Skeletal muscle cell (primary cell): ENCODE data around the gene CEP112.
"Not testable (repeated sequence)": the region's sequence is repeated elsewhere in the genome, so short reads cannot be mapped to it uniquely, and the experiment has no call there.

ENCODE experiments used
- DNase-seq: peaks from one replicate; pipeline ENCODE4 v3.0.0-alpha.2; 2010; ENCODE audit warnings: low read depth
- H3K4me3 ChIP-seq: 2 replicates; pipeline ENCODE4 v1.5.1; 2011; ENCODE audit warnings: low read depth, mild to moderate bottlenecking, control low read depth, low read length, moderate library complexity

The CEP112 gene

GRCh38 chr17:65733314-65733713 lies 458.6 kb downstream of the CEP112 start:
- no peak for DNase-seq
- H3K4me3 ChIP-seq = no peak overlapping the region

- H3K4me3 ChIP-seq, DNase-seq: not testable (repeated sequence)
Observed at GRCh38 chr17:65732667-65733066, 459.3 kb downstream of the CEP112 start.

GRCh38 chr17:65730711-65731169 lies 461.2 kb downstream of the CEP112 start:
- H3K4me3 ChIP-seq = no peak overlapping the region
- DNase-seq = no peak

GRCh38 chr17:65729207-65729606 lies 462.7 kb downstream of the CEP112 start:
- DNase-seq = no peak
- H3K4me3 ChIP-seq = no peak overlapping the region

GRCh38 chr17:65727832-65728231 lies 464.1 kb downstream of the CEP112 start:
- H3K4me3 ChIP-seq = no peak overlapping the region
- no peak for DNase-seq

GRCh38 chr17:65727246-65727645 lies 464.7 kb downstream of the CEP112 start:
- H3K4me3 ChIP-seq = no peak overlapping the region
- DNase-seq = no peak

- no peak overlapping the region for H3K4me3 ChIP-seq
- DNase-seq = no peak
Observed at GRCh38 chr17:65723431-65724151, 468.3 kb downstream of the CEP112 start.

- DNase-seq = no peak
- no peak overlapping the region for H3K4me3 ChIP-seq
Observed at GRCh38 chr17:65718601-65719000, 473.3 kb downstream of the CEP112 start.

- no peak overlapping the region for H3K4me3 ChIP-seq
- DNase-seq = no peak
Observed at GRCh38 chr17:65712383-65713267, 479.3 kb downstream of the CEP112 start.

GRCh38 chr17:65711671-65712276 lies 480.2 kb downstream of the CEP112 start:
- no peak overlapping the region for H3K4me3 ChIP-seq
- no peak for DNase-seq

- DNase-seq = no peak
Observed at GRCh38 chr17:65707780-65708179, 484.2 kb downstream of the CEP112 start.

GRCh38 chr17:65704731-65705130 lies 487.2 kb downstream of the CEP112 start:
- no peak for DNase-seq
- no peak overlapping the region for H3K4me3 ChIP-seq

More at GRCh38 chr17:65707780-65708179, 484.2 kb downstream of the CEP112 start:
- no peak overlapping the region for H3K4me3 ChIP-seq

- H3K4me3 ChIP-seq = no peak overlapping the region
- DNase-seq = no peak
Observed at GRCh38 chr17:65703891-65704290, 488.0 kb downstream of the CEP112 start.

GRCh38 chr17:65699459-65699858 lies 492.5 kb downstream of the CEP112 start:
- H3K4me3 ChIP-seq = no peak overlapping the region
- DNase-seq = no peak

- no peak overlapping the region for H3K4me3 ChIP-seq
- DNase-seq = no peak
Observed at GRCh38 chr17:65698381-65699061, 493.4 kb downstream of the CEP112 start.

- no peak for DNase-seq
- H3K4me3 ChIP-seq = no peak overlapping the region
Observed at GRCh38 chr17:65697661-65698060, 494.3 kb downstream of the CEP112 start.

- no peak overlapping the region for H3K4me3 ChIP-seq
- DNase-seq = no peak
Observed at GRCh38 chr17:65696739-65697394, 495.1 kb downstream of the CEP112 start.

- H3K4me3 ChIP-seq = no peak overlapping the region
- DNase-seq = no peak
Observed at GRCh38 chr17:65694601-65695000, 497.3 kb downstream of the CEP112 start.

GRCh38 chr17:65690626-65691310 lies 501.2 kb downstream of the CEP112 start:
- no peak for DNase-seq
- no peak overlapping the region for H3K4me3 ChIP-seq
